Activated CD4-positive, alpha-beta T cell treated with anti-CD3 and anti-CD28 coated beads, Interleukin-2, amount 50 U/mL, for 24 hours (primary cell): ENCODE results near the gene TEX47.

Experiments used
- DNase-seq, 2 donors: peaks; one replicate each; pipeline ENCODE4 v3.0.0-alpha.2; 2020; ENCODE audit warnings: low read depth in 1 of 2, low spot score in 1 of 2

Gene TEX47

DNA sequence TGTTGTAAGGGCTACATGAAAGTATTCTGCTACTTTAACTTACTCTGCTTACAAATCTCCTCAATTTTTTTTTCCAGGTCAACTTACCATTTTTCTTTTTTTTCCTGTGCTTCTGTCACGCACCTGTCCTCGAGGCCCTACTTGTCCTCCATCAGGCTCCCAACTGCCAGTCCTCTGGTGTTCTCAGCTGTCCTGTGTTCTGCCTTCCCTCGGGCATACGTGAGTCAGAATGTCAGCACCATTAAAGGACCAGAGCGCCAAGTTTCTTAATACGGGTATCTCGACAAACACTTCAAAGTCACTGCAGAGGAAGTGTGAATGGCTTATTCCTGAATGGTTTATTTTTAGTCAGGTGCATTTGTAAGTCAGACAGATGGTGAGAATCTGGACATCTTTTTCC, at the start of gene TEX47:
TSS of gene TEX47 (minus strand) at position 185 of the 400 bp plus-strand sequence. CDS start 795 bp downstream, outside the sequence.
- no peak for DNase-seq

- DNase-seq: no peak
Observed at GRCh38 chr7:88845091-88845490, 49.6 kb upstream of the TEX47 start.

DNA sequence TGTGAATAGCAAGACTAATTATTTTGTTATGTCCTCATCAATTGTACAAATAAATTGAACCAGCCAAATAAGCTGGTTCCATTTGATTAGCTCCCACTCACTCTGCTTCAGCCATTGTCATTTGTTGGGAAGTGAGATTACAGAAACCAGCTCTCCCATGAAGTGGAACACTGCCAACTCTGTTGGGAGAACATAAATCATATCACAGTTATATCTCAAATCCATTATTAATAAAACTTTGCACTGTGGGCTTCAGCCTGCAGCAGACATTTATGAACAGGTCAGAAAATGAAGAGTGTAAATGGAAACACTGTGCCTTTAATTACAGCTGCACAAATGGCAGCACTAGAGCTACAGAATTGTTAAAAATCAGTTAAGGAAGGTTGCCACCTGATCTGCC, 46.7 kb upstream of the TEX47 start:
- DNase-seq: no peak

DNA sequence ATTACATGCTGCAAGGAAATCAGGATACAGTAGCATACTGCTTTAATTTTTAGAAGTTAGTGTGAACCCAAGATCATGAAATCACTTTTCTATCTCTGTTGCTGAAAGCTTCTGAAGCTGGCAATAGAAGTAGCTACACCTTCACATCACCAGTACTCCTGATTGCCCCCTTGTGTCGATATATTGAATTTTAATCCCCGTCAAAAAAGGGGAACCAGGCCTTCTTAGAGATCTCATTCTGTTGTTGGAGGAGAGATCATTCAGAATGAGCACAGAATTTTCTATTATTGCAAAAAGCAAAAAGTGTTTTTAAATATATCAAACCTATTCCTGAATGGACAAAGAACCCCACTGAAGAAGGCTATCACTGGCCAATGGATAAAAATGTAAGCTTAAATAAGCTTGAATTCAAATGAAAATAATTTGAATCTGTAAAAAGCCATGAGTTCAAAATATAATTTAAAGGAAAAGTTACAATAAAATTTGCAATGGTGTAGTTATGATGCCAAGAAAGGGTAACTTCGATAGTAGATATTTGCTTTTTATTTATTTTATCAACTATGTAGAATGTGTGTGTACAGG, 39.7 kb upstream of the TEX47 start:
- DNase-seq: no peak

DNA sequence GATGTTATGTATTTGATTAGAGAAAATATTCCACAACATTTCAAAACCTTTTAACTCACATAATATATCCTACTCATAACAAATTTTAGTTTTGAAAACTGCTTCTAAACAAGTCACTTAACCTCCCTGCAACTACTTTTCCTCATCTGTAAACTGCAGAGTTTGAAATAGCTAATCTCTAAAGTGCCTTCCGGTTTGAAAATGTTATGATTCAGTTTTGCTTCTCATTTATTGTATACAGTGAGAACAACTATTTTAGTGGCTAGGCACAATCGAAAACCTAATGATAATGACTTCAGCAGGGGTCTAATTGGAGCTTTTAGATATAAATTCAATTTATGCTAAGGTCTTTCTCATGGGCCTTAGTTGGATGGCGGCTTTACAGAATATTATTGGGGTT, 30.7 kb upstream of the TEX47 start:
- DNase-seq: no peak

DNA sequence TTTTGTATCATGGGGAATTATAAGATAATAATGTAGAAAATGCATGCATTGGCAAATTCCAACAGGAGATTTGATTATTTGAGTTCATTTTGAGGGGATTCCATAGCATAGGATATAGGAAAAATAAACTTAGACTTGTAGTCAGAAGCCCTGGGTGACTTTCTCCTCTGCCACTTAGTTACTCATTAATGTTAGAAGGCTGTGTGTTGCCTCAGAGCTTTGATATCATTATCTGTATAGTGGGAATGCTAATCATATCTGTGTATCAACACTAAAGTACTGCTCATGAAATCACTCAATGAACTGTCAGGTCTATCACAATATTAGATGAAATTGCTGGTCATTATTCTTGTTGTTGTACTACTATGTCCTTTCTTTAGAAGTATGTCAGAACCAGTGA, 23.0 kb upstream of the TEX47 start:
- DNase-seq: no peak

DNA sequence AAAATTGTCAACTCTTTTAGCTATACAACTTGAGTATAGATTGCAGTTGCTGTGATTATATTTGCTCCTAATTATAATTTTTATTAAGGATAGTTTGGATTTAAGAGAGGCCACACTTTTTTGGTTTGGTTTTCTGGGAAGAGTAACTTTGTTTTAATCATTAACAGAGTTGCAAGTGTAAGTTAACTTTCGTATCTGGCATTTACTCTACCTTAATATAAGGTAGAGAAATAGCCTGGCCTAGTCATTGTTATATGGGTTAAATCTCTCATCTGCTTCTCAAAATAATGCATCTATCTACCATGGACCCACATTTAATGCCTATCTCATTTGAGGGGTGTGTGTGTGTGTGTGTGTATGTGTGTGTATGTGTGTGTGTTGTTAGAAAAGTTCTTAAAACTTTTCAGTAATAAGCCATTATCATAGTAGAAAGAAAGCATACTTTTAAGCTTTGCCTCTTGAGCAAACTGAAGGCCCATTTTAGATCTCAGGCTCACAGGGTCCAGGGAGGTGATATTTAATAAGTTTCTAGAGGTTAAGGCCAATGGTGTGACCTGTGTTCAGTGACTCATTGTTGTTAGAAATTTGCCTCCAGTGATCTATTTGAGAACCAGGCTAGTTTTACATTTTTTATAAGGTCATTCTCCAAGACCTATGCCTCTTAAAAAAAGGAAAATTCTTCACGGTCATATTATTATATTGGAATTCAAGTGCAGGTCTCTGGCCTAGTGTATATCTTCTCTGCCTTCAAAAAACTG, 10.9 kb upstream of the TEX47 start:
- DNase-seq: no peak

DNA sequence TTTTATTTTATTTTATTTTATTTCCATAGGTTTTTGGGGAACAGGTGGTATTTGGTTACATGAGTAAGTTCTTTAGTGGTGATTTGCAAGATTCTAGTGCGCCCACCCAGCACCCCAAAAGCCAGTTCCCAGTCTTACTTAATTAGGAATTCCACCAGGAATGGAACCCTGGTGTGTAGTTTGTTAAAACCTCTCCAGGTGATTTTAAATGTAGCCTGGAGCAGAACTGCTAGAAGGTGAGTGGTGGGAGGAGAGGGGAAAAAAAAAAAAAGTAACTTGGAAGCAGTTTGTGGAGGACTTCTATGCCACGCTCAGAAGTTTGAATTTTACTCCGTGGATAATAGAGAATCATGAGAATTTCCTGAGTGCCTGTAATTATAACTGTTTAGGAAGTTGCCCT, 5.5 kb upstream of the TEX47 start:
- no peak for DNase-seq

GRCh38 chr7:88792361-88792760, 3.2 kb downstream of the TEX47 start:
- no peak for DNase-seq

GRCh38 chr7:88791891-88792290, 3.6 kb downstream of the TEX47 start:
- DNase-seq: no peak

- DNase-seq: no peak
Observed at GRCh38 chr7:88789480-88790064, 6.0 kb downstream of the TEX47 start.

DNA sequence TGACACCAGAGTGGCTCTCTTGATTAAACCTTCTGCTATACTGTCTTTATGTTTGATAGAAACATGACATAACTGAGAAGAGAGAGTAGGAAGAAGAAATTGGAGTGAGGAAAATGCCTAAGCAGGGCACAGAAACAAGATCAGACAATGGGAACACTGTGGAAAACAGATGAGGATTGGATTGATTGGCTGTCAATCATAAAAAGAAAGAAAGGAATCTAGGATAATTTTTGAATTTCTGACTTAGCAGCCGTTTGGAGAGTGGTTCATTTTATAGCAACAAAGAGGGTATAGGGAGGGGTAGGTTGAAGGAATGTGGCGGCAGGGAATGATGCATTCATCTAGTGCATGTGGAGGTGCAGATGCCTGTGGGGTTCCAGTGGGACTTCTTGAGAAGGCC, 7.8 kb downstream of the TEX47 start:
- no peak for DNase-seq

- DNase-seq: no peak
Observed at GRCh38 chr7:88775838-88776237, 19.7 kb downstream of the TEX47 start.

DNA sequence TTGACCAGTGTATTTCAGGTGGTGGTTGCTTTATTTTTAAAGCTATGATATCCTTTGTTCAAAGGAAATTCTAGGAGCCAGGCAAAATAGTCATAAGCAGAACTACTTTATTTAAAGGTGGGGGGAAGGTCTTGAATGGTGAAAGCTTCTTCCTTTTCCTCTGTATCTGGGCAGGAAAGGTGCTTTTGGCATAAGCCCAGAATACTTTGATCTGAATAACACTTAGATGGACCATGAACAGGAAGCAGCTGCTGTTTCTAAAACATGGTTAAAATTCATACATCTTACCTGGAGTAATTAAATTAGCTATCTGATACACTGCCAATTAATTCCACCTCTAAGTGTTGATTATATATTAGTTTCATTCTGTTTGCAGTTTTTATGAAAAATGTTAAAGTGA, 22.8 kb downstream of the TEX47 start:
- no peak for DNase-seq

DNA sequence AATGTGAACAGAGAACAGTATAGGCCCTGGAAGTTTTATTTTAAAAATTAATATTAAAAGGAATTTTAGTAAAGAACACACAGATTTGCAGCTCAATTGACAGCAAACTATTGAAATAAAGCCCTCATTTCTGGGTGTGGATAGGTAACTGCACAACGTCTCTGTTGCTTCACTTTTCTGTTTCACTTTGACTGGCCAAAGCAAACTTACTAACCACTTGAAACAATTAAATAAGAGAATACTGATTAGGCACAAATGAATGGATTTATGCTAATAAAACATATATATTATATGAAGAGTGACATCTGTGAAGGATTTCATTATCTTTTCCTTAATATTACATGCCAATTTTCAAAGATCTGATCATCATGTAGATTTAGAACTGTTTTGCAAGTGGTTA, 24.1 kb downstream of the TEX47 start:
- DNase-seq: no peak

- no peak for DNase-seq
Observed at GRCh38 chr7:88761779-88762178, 33.8 kb downstream of the TEX47 start.

- no peak for DNase-seq
Observed at GRCh38 chr7:88760136-88760515, 35.4 kb downstream of the TEX47 start.

DNA sequence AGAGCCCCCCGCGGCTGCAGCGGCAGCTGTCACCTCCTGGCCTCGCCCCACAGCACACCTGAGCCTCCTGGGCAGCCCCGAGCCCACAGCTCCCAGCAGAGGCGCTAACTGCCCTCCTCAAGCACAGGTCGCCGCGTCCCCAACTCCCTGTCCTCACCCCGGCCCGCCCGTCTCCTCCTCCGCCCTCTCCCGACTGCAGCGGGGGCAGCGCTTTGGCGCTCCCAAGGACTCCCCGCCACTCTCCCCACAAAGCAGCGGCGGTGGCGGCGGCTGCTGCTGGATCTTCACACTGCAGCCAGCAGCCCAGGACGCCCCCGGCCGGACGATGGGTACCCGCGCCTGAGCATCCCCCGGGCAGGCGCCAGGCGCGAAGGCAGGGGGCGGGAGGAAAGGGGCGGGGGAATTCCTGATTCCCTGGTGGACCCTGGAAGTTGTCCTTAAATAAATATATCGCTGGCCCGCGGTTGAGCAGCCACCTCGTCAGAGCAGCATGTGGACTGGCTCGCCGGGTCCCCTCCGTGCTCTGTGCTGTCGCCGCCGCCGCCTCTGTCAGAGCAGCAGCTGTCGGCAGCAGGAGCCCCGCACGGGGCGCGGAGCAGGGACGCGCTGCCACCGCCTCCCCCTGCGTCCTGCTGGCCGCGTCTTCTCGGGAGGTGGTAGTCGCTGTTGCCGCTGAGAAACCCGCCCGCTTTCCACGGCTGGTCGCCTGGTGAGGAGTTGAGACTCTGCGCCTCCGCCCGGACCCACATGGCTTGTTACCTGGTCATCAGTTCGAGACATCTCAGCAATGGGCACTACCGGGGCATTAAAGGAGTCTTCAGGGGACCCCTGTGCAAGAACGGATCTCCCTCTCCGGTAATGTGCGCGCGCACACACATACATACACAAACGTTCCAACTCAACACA, 36.1 kb downstream of the TEX47 start, which contains the start of gene ZNF804B:
TSS of gene ZNF804B (plus strand) at position 471 of the 906 bp plus-strand sequence. CDS start at position 748, 277 bp downstream.
- no peak for DNase-seq

DNA sequence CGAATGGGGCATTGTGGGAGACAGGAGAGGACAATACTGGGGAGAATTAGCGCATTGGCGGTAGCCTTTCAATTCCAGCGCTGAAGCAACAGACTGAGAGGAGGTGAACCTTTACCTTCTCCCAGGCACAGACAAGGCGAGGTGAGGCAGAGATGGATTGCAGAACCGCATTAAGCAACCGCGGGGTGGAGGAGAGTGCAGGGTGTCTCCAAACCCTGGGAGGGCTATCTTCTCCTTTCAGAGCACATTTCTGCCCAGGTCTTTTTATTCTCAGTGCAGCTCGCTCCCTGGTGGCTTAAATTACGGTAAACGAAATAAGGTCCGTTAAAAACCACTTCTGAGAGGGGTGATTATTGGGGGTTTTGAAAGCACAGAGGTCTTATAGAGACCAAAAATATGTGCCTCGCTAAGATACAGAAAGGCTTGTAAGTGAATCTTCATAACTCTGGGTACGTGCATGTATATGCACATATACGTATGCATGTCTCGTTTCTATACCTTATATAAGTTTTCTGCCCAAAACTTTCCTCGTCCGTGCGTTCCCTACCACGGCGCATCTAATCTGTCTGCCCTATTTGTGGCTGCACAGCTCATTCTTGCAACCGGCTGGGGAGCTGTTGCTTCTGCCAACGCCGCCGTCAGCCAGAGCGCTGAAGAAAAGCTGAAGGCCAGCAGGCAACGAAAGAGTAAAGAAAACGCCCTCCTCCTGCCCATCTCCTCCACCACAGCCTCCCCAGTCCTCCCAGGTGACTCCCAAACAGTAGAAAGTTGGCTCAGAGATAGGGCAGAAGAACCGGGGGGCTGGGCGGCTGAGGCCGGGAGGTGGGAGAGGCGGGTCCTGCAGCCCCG, 36.9 kb downstream of the TEX47 start:
- no peak for DNase-seq

- no peak for DNase-seq
Observed at GRCh38 chr7:88757371-88757770, 38.2 kb downstream of the TEX47 start.

DNA sequence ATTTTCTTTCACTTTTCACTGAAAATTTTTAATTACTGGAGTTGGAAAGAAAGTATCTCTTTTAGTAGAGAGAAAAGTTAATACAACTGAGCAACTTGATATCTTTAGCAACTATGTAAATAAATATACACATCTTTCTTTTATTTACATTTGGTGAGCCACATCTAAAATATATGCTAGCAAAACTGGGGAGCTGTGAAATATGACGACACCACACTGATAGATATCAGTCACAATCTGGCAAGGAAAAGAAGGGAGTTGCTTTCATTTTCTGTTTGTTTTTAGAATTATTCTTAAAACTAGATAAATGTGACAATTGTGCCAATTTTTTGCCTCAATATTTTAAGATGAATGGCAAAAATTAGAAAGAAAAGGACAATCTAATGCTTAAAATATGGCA, 38.7 kb downstream of the TEX47 start:
- no peak for DNase-seq
